T-helper 1 cell treated with Interleukin-12 subunit alpha and Interleukin-12 subunit beta and Interleukin-4 antibody, amounts not matched to agents 30 μg/mL and 1 μg/mL, for 36 hours (primary cell): Measurements from ENCODE around the gene SNRPD3.

Experiments
- H3K27ac Mint-ChIP-seq: one replicate; pipeline ENCODE4 v1.8.0; 2021; ENCODE audit warnings: mild to moderate bottlenecking, mixed read lengths
- H3K27me3 Mint-ChIP-seq: one replicate; pipeline ENCODE4 v1.8.0; 2021; ENCODE audit warnings: low read depth, mixed read lengths
- H3K36me3 Mint-ChIP-seq: one replicate; pipeline ENCODE4 v1.8.0; 2021; ENCODE audit warnings: low read depth, mixed read lengths
- H3K4me1 Mint-ChIP-seq: one replicate; pipeline ENCODE4 v1.8.0; 2021; ENCODE audit warnings: low read depth, mixed read lengths
- H3K4me3 Mint-ChIP-seq: one replicate; pipeline ENCODE4 v1.8.0; 2021; ENCODE audit warnings: mild to moderate bottlenecking, moderate library complexity, mixed read lengths
- H3K9me3 Mint-ChIP-seq: one replicate; pipeline ENCODE4 v1.8.0; 2021; ENCODE audit warnings: mixed read lengths

The SNRPD3 gene

GRCh38 chr22:24555165-24556039, at the start of gene SNRPD3:
Gene SNRPD3 (plus strand): TSS chr22:24555999. CDS start chr22:24557675, 1,676 bp downstream.
- H3K27me3 Mint-ChIP-seq, result no peaks in the 10 kb centered on the region
- peaks cover 21% of the 10 kb centered on the region for H3K36me3 Mint-ChIP-seq
- peaks cover 53% of the 10 kb centered on the region for H3K4me1 Mint-ChIP-seq

GRCh38 chr22:24506802-24507438, 48.9 kb upstream of the SNRPD3 start:
- peaks cover 33% of the 10 kb centered on the region for H3K4me1 Mint-ChIP-seq
- H3K27ac Mint-ChIP-seq, result no peak overlapping the region
- H3K27me3 Mint-ChIP-seq, result peaks cover 4% of the 10 kb centered on the region
- H3K4me3 Mint-ChIP-seq, result no peak overlapping the region
- H3K36me3 Mint-ChIP-seq, result no peaks in the 10 kb centered on the region
- H3K9me3 Mint-ChIP-seq, result no peaks in the 10 kb centered on the region

More at GRCh38 chr22:24555165-24556039, at the start of gene SNRPD3:
- Mint-ChIP-seq H3K9me3 (no peaks in the 10 kb centered on the region), H3K4me3 (peak within 1 kb of the TSS; percentile 98), H3K27ac (peak within 1 kb of the TSS; percentile 97)

DNA sequence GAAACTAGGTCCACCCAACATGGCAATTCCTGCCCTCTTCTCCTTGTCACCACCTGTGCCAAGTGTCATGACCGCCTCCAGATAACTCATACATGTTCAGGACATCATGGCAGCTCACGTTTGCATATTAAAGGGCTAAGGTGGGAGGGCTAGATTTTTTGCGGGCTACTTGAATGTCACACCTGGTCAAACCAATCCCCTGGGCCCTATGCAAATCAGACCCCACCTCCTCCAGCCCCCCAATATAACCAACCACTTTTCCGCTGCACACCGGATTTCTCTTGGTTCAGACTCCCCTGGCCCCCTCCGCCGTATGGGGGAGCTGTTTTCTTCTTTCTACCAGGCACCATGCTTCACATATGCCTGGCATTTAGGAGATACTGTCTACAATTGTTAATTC, 48.1 kb upstream of the SNRPD3 start:
- Mint-ChIP-seq H3K4me3 (no peak overlapping the region), H3K27me3 (no peaks in the 10 kb centered on the region), H3K36me3 (no peaks in the 10 kb centered on the region), H3K4me1 (peaks cover 37% of the 10 kb centered on the region), H3K9me3 (no peaks in the 10 kb centered on the region), H3K27ac (no peak overlapping the region)

GRCh38 chr22:24510637-24511625, 44.9 kb upstream of the SNRPD3 start:
- Mint-ChIP-seq H3K36me3 (no peaks in the 10 kb centered on the region), H3K4me1 (peaks cover 29% of the 10 kb centered on the region), H3K4me3 (no peak overlapping the region), H3K27ac (peak overlapping the region; percentile 6), H3K9me3 (no peaks in the 10 kb centered on the region), H3K27me3 (peaks cover 6% of the 10 kb centered on the region)

DNA sequence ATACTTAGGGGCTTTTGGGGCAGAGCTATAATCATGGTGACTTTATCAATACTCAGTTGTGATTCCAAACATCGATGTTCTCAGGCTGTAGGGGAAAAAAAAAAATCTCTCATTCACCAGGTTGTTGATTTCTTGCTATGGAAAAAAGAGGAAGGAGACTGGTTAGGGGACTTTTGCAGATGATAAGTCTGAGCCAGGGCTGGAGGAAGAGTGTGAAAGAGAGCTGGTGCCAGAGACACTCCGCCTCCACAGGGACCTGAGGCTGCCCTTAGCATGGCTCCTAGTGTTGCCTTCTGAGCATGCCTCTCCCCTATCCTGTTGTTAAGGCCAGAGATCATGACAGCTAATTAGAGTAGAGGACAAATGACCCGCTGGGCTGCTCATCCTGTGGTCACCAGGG, 43.8 kb upstream of the SNRPD3 start:
- Mint-ChIP-seq H3K36me3 (no peaks in the 10 kb centered on the region), H3K27me3 (peaks cover 8% of the 10 kb centered on the region), H3K9me3 (no peaks in the 10 kb centered on the region), H3K27ac (no peak overlapping the region), H3K4me1 (peaks cover 23% of the 10 kb centered on the region), H3K4me3 (no peak overlapping the region)

DNA sequence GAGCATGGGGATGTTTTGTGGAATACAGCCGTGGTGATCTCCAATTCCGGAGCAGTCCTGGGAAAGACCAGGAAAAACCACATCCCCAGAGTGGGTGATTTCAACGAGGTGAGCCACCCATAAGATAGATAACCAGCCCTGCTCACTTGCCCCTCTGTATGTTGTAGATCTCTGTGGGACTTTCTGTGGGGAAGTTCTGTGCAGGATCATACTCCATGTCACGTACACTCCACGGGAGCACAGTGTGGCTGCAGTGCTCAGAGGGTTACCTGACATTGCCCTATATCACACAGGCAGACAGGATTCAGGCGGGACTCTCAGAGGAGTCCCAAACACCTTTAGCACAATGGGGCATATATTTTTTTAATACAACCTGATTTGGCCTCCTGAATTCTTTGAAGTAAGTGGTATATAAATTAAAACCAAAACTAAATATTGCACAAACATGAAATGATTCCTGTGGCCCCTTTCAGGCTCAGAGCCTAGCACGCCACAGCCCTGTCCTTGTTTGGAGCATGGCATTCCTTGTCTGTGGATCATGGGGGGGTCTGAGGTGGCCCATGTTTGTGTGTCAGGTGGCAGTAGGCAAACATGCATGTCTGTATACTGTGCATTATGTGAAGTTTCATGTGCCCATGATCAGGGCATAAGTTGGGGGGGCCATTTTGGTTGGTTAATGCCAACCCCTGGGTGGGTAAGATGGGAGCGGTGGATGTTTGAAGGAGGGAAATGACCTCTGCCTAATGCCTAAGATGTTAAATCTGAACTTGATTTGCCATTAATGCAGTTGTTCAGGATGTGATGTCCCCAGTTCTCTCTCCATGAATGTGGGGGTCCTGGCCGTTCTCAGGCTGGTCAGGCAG, 42.2 kb upstream of the SNRPD3 start:
- Mint-ChIP-seq H3K36me3 (no peaks in the 10 kb centered on the region), H3K27me3 (peaks cover 10% of the 10 kb centered on the region), H3K27ac (peak overlapping the region; percentile 23), H3K4me3 (no peak overlapping the region), H3K9me3 (no peaks in the 10 kb centered on the region), H3K4me1 (peaks cover 21% of the 10 kb centered on the region)

DNA sequence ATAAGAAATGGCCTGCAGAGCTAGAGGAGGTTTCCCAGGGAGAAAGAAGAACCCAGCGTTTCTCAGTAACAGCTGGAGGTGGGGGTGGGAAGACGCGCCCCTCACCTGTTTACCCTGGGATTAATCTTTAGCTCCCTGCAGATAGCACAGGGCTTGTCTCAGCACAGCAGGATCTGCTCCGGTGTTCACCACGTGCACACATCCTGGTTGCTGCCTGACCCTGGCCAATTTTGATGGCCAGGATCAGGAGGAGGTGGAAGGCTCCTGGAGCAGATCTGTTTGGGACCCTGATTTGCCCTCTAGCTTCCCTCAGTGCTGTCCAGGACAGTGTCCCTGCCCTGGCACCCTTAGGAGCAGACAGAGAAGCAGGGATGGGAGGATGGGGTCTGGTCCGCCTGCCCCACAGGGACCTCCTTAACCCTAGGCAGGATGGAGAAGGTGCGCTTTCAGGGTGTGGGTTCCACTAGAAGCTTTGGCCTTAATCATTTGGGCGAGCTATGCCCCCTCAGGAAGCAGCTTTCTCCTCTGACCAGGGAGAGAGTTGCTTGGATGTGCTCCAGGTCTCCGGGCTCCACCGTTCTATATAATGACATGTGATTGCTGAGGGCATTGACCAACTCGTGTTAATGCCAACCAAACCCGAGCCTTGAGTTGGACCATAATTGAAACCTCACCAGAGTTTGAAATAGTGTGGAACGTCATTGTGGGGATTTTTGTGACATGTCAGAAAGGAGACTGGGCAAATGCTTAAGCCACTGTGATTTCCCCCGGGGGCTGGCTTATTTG, 41.4 kb upstream of the SNRPD3 start:
- Mint-ChIP-seq H3K4me3 (no peak overlapping the region), H3K4me1 (peaks cover 23% of the 10 kb centered on the region), H3K9me3 (no peaks in the 10 kb centered on the region), H3K27me3 (peaks cover 10% of the 10 kb centered on the region), H3K36me3 (no peaks in the 10 kb centered on the region), H3K27ac (no peak overlapping the region)

- Mint-ChIP-seq H3K27me3 (peaks cover 10% of the 10 kb centered on the region), H3K27ac (no peak overlapping the region), H3K4me3 (no peak overlapping the region), H3K36me3 (no peaks in the 10 kb centered on the region), H3K4me1 (peaks cover 23% of the 10 kb centered on the region), H3K9me3 (no peaks in the 10 kb centered on the region)
Observed at GRCh38 chr22:24515027-24515338, 40.8 kb upstream of the SNRPD3 start.

GRCh38 chr22:24516301-24516737, 39.5 kb upstream of the SNRPD3 start:
- Mint-ChIP-seq H3K4me1 (peaks cover 12% of the 10 kb centered on the region), H3K27me3 (peaks cover 10% of the 10 kb centered on the region), H3K27ac (peak overlapping the region; percentile 73), H3K36me3 (no peaks in the 10 kb centered on the region), H3K4me3 (no peak overlapping the region), H3K9me3 (no peaks in the 10 kb centered on the region)

DNA sequence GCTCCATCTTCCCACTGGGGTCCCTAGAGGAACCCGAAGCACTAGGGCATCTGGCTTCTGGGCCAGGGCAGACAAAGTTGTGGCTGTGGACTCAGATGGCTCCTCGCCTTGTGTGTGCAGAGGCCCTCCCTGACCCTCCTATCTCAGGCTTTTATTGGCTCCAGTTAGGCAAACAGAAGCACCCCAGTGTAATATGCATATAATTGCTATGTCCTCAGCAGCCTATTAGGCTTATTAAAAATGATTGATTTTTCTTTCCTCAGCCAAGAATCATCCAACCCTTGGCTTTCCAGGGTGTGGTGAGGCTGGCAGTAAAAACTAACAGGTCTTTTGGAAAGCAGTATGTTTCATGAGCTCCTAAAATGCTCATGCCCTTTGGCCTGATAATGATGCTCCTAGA, 38.4 kb upstream of the SNRPD3 start:
- Mint-ChIP-seq H3K27me3 (peaks cover 10% of the 10 kb centered on the region), H3K4me1 (peaks cover 9% of the 10 kb centered on the region), H3K4me3 (no peak overlapping the region), H3K36me3 (no peaks in the 10 kb centered on the region), H3K27ac (no peak overlapping the region), H3K9me3 (no peaks in the 10 kb centered on the region)

DNA sequence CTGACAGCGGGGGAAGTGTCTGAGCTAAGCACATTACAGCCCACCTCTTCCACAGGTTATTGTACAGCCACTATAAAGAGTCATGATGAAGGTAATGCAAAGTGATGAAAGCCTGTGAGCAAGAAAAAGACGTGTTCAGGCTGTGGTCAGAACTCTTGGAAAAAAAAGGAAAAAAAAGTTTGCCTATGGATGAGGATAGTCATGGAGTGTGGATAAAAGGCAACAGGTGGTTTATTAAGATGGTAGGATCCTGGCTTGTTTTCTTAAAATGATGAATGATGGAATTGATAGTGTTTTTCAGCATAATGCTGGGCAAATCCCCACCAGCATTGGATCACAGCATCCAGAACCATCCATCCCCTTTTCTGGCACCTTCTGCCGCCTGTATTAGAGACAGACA, 37.6 kb upstream of the SNRPD3 start:
- no peaks in the 10 kb centered on the region for H3K9me3 Mint-ChIP-seq
- no peak overlapping the region for H3K27ac Mint-ChIP-seq
- peaks cover 10% of the 10 kb centered on the region for H3K27me3 Mint-ChIP-seq
- H3K4me3 Mint-ChIP-seq, result no peak overlapping the region
- no peaks in the 10 kb centered on the region for H3K36me3 Mint-ChIP-seq
- peaks cover 6% of the 10 kb centered on the region for H3K4me1 Mint-ChIP-seq

DNA sequence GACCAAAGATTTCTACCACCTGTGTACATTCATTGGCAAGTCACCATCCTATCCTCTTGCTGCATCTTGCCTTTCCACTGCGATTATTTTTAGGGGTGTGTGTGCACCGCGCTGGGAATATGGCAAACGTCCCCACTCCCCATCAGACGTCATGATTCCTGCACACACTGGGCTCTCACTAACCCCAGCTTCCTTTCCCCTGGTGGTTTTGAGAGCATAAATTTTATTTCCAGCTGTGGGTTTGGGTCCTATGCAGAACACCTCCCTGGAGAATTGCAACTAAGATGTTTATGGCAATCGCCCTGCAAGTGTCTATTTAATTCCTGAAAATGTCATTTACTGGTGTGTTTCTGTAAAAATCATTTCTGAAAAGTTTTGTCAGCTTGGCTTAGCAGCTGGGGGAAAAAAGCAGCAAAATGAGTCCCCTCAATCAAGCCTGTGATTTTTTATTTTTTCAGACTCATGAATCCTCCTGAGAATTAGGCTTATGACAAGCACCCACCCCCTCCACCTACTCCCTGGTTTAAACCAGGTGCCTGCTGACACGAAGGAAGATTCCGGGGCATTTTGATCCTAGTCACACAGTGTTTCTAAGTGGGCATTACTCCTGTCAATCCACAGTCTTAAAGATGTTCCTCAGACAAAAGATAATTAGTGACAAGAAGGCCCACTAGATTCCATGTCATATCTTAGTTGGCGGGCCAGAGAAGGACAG, 36.9 kb upstream of the SNRPD3 start:
- Mint-ChIP-seq H3K27ac (no peak overlapping the region), H3K4me3 (no peak overlapping the region), H3K27me3 (peaks cover 5% of the 10 kb centered on the region), H3K9me3 (no peaks in the 10 kb centered on the region), H3K4me1 (peaks cover 6% of the 10 kb centered on the region), H3K36me3 (no peaks in the 10 kb centered on the region)

- no peak overlapping the region for H3K4me3 Mint-ChIP-seq
- no peak overlapping the region for H3K27ac Mint-ChIP-seq
- H3K36me3 Mint-ChIP-seq, result no peaks in the 10 kb centered on the region
- H3K4me1 Mint-ChIP-seq, result peaks cover 6% of the 10 kb centered on the region
- H3K27me3 Mint-ChIP-seq, result peaks cover 5% of the 10 kb centered on the region
- no peaks in the 10 kb centered on the region for H3K9me3 Mint-ChIP-seq
Observed at GRCh38 chr22:24519496-24519895, 36.3 kb upstream of the SNRPD3 start.
